Left ventricle myocardium inferior (tissue), 1 donor: ENCODE data around the gene CCDC107. TPM values are rescaled to one million over a fixed set of nuclear protein-coding genes. Genes with fewer than 3 reads are reported as not detected.

Experiments used
- DNase-seq: peaks from one replicate; pipeline ENCODE4 v3.0.0-alpha.2; 2020
- H3K27ac ChIP-seq: fragments of 200-600 bp; replicated peaks from 2 replicates; pipeline ENCODE4 v1.8.0; 2021
- H3K27me3 ChIP-seq: fragments of 200-600 bp; 2 replicates; pipeline ENCODE4 v1.8.0; 2021; ENCODE audit warnings: low read depth
- H3K36me3 ChIP-seq: fragments of 200-600 bp; 2 replicates; pipeline ENCODE4 v1.8.0; 2021
- H3K4me1 ChIP-seq: fragments of 200-600 bp; 2 replicates; pipeline ENCODE4 v1.8.0; 2021
- H3K4me3 ChIP-seq: fragments of 200-600 bp; 2 replicates; pipeline ENCODE4 v1.8.0; 2021; ENCODE audit warnings: mild to moderate bottlenecking, moderate library complexity
- H3K9me3 ChIP-seq: fragments of 200-600 bp; replicated peaks from 2 replicates; pipeline ENCODE4 v1.8.0; 2021
- intact Hi-C: fragments of 100-400 bp; cut with micrococcal nuclease; formaldehyde crosslinking; loops from one replicate; pipeline ENCODE4 v1.11.0; 2022
- total RNA-seq: library from RNA; stranded (reverse); fragmentation: NEBNext Ultra II Directional; extraction: Animal tissue kit (Norgen Biotek cat#: 25700); gene quantifications from one replicate; pipeline ENCODE4 v1.2.1, GENCODE V29; 2021
- TF ChIP-seq, protein P1 (sequence below): fragments of 200-600 bp; IDR thresholded peaks from 2 replicates; pipeline ENCODE4 v1.8.0; 2021; ENCODE audit warnings: antibody characterized with exemption, mild to moderate bottlenecking, borderline replicate concordance
- donor health status: DM: no; HTN: yes; CAD: no; lungs with severe emphysema.

Gene CCDC107
- total RNA-seq, 1 donor from 2014 or later, result 44.3 TPM

DNA sequence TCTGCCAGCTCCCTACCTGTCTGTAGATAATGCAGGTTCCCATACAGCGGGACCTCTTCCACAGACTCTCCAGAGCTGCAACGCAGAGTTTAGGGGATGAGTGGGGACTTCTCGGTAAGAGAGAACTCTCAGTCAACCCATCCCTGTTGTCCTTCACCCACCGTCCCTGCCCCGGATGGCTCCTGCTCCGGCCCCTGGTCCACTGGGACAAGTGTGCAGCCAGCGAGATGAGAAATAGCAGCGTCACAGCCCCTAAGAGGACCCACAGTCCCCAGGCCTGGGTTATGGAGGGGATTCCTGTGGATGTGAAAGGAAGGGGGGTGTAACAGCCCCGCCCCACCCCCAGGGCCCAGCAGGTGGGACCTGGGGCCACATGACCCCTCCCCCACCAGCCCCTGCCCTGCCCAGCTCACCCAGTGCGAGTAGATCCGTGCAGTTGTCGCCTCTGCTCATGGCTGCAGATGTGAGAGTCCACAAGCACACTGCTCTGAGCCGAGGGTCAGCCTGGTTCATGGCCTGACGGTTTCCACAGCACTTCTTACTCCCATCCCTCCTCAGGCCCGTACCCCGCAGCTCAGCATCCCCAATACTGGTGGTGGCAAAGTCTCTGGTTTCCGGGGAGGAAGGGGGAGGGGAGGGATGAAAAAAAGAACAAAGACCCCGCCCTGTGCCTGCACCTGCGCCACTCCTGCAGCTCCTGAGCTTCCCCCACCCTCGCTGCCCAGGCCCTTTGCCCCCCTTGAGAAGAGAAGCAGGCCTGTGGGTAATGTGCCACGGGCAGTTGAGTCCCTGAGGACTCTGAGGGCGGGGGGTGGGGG is 7.5 kb upstream of the CCDC107 start, which contains the start of gene SIT1:
TSS of gene SIT1 (minus strand) at position 591 of the 818 bp plus-strand sequence. CDS start at position 513, 78 bp downstream.
- TF ChIP-seq, protein P1, sequence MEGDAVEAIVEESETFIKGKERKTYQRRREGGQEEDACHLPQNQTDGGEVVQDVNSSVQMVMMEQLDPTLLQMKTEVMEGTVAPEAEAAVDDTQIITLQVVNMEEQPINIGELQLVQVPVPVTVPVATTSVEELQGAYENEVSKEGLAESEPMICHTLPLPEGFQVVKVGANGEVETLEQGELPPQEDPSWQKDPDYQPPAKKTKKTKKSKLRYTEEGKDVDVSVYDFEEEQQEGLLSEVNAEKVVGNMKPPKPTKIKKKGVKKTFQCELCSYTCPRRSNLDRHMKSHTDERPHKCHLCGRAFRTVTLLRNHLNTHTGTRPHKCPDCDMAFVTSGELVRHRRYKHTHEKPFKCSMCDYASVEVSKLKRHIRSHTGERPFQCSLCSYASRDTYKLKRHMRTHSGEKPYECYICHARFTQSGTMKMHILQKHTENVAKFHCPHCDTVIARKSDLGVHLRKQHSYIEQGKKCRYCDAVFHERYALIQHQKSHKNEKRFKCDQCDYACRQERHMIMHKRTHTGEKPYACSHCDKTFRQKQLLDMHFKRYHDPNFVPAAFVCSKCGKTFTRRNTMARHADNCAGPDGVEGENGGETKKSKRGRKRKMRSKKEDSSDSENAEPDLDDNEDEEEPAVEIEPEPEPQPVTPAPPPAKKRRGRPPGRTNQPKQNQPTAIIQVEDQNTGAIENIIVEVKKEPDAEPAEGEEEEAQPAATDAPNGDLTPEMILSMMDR, result no peak
- Histone ChIP-seq H3K4me1 (peaks cover 13% of the 10 kb centered on the region), H3K36me3 (no peaks in the 10 kb centered on the region), H3K4me3 (no peak within 1 kb of the TSS), H3K27ac (no peak within 1 kb of the TSS), H3K9me3 (no peaks in the 10 kb centered on the region), H3K27me3 (no peaks in the 10 kb centered on the region)
- no peak for DNase-seq
- intact Hi-C loops, result no loop called here

GRCh38 chr9:35651956-35652828 is 5.9 kb upstream of the CCDC107 start:
- no peaks in the 10 kb centered on the region for H3K27me3 ChIP-seq
- no peaks in the 10 kb centered on the region for H3K36me3 ChIP-seq
- intact Hi-C loops, result no loop called here
- H3K4me3 ChIP-seq, result no peak overlapping the region
- no peak for DNase-seq
- no peaks in the 10 kb centered on the region for H3K9me3 ChIP-seq
- TF ChIP-seq, protein P1, result no peak
- H3K4me1 ChIP-seq, result peaks cover 7% of the 10 kb centered on the region
- H3K27ac ChIP-seq, result no peak overlapping the region

DNA sequence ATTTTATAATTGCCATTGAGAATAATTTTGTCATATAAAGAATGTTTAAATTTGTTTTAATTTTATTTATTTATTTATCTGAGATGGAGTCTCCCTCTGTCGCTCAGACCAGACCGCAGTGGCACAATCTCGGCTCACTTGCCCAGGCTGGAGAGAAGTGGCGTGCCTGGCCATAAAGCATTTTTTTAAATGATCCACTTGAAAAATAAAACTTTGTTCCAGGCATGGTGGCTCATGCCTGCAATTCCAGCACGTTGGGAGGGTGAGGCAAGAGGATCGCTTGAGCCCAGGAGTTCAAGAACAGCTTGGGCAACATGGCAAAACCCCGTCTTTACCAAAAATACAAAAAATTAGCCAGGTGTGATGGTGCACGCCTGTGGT is 5.3 kb upstream of the CCDC107 start:
- Histone ChIP-seq H3K4me1 (peaks cover 8% of the 10 kb centered on the region), H3K4me3 (no peak overlapping the region), H3K9me3 (no peaks in the 10 kb centered on the region), H3K27me3 (no peaks in the 10 kb centered on the region), H3K36me3 (no peaks in the 10 kb centered on the region), H3K27ac (no peak overlapping the region)
- TF ChIP-seq, protein P1, result no peak
- no peak for DNase-seq
- intact Hi-C loops, result no loop called here

DNA sequence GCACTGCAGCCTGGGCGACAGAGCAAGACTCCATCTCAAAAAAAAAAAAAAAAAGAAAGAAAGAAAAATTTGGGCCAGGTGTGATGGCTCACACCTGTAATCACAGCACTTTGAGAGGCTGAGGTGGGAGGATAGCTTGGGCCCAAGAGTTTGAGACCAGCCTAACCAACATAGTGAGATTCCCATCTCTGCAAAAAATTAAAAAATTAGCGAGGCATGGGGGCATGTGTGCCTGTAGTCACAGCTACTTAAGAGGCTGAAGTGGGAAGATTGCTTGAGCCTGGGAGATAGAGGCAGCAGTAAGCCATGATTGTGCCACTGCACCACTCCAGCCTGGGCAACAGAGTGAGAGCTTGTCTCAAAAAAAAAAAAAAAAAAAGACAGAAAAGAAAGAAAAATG is 4.5 kb upstream of the CCDC107 start:
- H3K27ac ChIP-seq, result no peak overlapping the region
- intact Hi-C loops, result no loop called here
- DNase-seq, result no peak
- H3K36me3 ChIP-seq, result no peaks in the 10 kb centered on the region
- no peaks in the 10 kb centered on the region for H3K27me3 ChIP-seq
- no peak overlapping the region for H3K4me3 ChIP-seq
- TF ChIP-seq, protein P1, result no peak
- peaks cover 13% of the 10 kb centered on the region for H3K4me1 ChIP-seq
- no peaks in the 10 kb centered on the region for H3K9me3 ChIP-seq

DNA sequence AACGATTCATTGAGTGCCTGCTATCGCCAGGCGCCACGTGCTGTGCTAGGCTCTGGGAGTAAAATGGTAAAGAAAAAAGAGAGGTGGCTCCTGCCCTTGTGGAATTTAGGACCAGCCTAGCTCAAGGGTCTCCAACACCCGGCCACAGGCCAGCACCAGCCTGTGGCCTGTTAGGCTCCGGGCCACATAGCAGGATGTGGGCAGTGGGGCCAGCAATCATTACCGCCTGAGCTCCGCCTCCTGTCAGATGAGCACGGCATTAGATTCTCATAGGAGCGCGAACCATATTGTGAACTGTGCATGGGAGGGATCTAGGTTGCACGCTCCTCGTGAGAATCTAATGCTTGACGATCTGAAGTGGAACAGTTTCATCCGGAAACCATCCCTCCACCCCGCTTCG is 1.7 kb upstream of the CCDC107 start:
- intact Hi-C loops, result loop anchor here (5.0 kb wide), 1 partner anchor 36 kb away; no protein-coding TSS in a partner anchor
- H3K27me3 ChIP-seq, result no peaks in the 10 kb centered on the region
- no peak overlapping the region for H3K4me3 ChIP-seq
- peak overlapping the region; percentile 99 for H3K27ac ChIP-seq
- TF ChIP-seq, protein P1, result no peak
- peaks cover 11% of the 10 kb centered on the region for H3K36me3 ChIP-seq
- DNase-seq, result no peak
- no peaks in the 10 kb centered on the region for H3K9me3 ChIP-seq
- H3K4me1 ChIP-seq, result peaks cover 40% of the 10 kb centered on the region
